NCI-H146 (cell line): ENCODE results near the gene TXK.

ENCODE experiments used
- DNase-seq: peaks from one replicate; lab custom pipeline; 2025; lab: John Stamatoyannopoulos, UW

The TXK gene

DNA sequence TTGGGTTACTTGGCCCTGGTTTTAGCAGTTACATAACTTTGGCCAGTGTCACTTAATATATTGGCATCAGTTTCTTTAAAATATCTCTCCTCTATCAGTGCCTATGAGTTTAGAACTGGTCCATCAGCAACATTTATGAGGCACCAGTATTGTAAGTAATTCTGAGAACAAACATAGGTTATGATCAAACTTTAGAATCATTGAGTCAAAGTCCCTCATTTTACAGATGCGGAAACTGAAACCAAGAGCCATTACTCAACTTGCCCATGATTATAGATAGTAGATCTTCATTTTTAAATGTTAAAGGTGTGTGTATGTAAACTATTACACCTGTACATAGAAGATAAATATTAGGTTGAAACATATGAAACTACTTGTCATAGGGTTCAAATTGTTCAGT, 113.0 kb downstream of the TXK start:
- DNase-seq: no peak

DNA sequence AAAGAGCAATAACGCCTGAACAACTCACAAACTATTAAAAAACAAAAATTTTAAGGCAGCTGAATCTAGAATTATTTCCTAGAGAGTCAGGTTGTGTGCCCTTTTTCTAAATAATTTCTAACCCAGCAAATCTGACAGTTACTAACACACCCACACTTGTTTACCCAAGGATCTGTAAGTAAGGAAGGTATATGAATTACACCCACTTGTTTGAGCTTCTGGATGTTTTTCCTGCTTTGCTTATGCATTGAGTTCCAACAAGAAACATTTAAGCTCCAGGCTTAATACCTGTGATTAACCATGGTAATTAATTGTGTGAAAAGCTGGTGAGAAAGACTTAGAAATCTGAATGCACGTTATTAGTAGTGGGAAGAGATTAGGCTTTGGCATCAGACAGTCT, 115.9 kb downstream of the TXK start:
- no peak for DNase-seq

GRCh38 chr4:48017108-48017571, 116.9 kb downstream of the TXK start:
- DNase-seq: peak; percentile 58
